Measurements from ENCODE around the gene SLC26A3. TPM values are rescaled to one million over a fixed set of nuclear protein-coding genes. Genes with fewer than 3 reads are reported as not detected.

The SLC26A3 gene
- total and polyA plus RNA-seq, 10 of the 15 experiments (the other 5 are each of a cell fraction or from before 2014, with no cell fraction given), result 0.46 TPM; not detected in 9

GRCh38 chr7:107838024-107838601, 35.1 kb upstream of the SLC26A3 start:
- BruUV-seq (replicated peaks), result no TSS peak
- Histone ChIP-seq H3K36me3 (ENCODE audit: control insufficient read depth in 2 of 2, insufficient read depth in 2 of 2, low read length in 1 of 2) (no peaks in the 10 kb centered on the region), H3K9ac (ENCODE audit: control insufficient read depth, insufficient read depth, low read length) (no peak overlapping the region), H2AFZ (ENCODE audit: control insufficient read depth, low read depth, low read length) (no peak overlapping the region), H3K4me2 (ENCODE audit: control insufficient read depth, insufficient read depth) (no peak overlapping the region), H3K4me3 (no peak overlapping the region), H3K4me1 (ENCODE audit: control insufficient read depth, insufficient read depth, low read length) (no peaks in the 10 kb centered on the region), H3K9me3 (replicated peaks; ENCODE audit: control insufficient read depth, insufficient read depth, low read length) (no peaks in the 10 kb centered on the region), H3K27ac (ENCODE audit: control insufficient read depth, insufficient read depth) (no peak overlapping the region), H4K20me1 (ENCODE audit: control insufficient read depth, insufficient read depth) (no peaks in the 10 kb centered on the region), H3K79me2 (ENCODE audit: control insufficient read depth, insufficient read depth, low read length) (no peaks in the 10 kb centered on the region), H3K27me3 (replicated peaks in 1 of 2; ENCODE audit: control insufficient read depth in 2 of 2, insufficient read depth in 2 of 2, low read length in 1 of 2) (peaks cover 0 to 1% of the 10 kb centered on the region in 2 experiments; a peak in 3 of 4 replicates)
- RAD21 ChIA-PET (ENCODE audit: unreplicated experiment), result no interaction called here
- in situ Hi-C loops (cut with MboI), result no loop called here
- no peak for DNase-seq (ENCODE audit: low read depth, low spot score)
- TF ChIP-seq PML (IDR thresholded peaks at IDR 0.05; ENCODE audit: low read length), result no peak
- no peak for TF ChIP-seq SIX5 (IDR thresholded peaks at IDR 0.05; ENCODE audit: low read depth, low read length, severe bottlenecking)
- no peak for TF ChIP-seq PBX3 (IDR thresholded peaks at IDR 0.05; ENCODE audit: insufficient replicate concordance, low read depth, low read length)
- TF ChIP-seq EP300 (IDR thresholded peaks at IDR 0.05; ENCODE audit: borderline replicate concordance in 1 of 2, control insufficient read depth in 1 of 2, low read depth in 2 of 2, low read length in 2 of 2), result no peak
- no peak for TF ChIP-seq REST (IDR thresholded peaks at IDR 0.05; ENCODE audit: low read depth, low read length)
- TF ChIP-seq CHD2 (IDR thresholded peaks at IDR 0.05; ENCODE audit: borderline replicate concordance, low read depth, low read length), result no peak
- no peak for TF ChIP-seq ESRRA (IDR thresholded peaks at IDR 0.05; ENCODE audit: low read length)
- TF ChIP-seq DPF2 (IDR thresholded peaks at IDR 0.05), result no peak
- TF ChIP-seq MYB (IDR thresholded peaks at IDR 0.05; ENCODE audit: borderline replicate concordance, low read depth, low read length), result no peak
- no peak for TF ChIP-seq CBX5 (IDR thresholded peaks at IDR 0.05; ENCODE audit: low read depth)
- no peak for TF ChIP-seq ZBTB40 (IDR thresholded peaks at IDR 0.05; ENCODE audit: borderline replicate concordance)
- no peak for TF ChIP-seq FOXM1 (IDR thresholded peaks at IDR 0.05; ENCODE audit: low read depth, low read length)
- TF ChIP-seq NR2C1 (IDR thresholded peaks at IDR 0.05), result no peak
- TF ChIP-seq MEF2A (IDR thresholded peaks at IDR 0.05; ENCODE audit: insufficient read depth, low read depth, low read length), result no peak
- TF ChIP-seq ZSCAN29 (IDR thresholded peaks at IDR 0.05), result no peak
- ATAC-seq, result no peak
- SMC1A ChIA-PET (ENCODE audit: uncharacterized antibody, unreplicated experiment), result no interaction called here
- FAIRE-seq, result no peak
- CTCF ChIA-PET, result interaction anchor here (1.6 kb wide), 1 partner anchor 178 kb away, joined by 3 read pairs; no protein-coding TSS in a partner anchor
- POLR2A ChIA-PET, result no interaction called here
- 50% methylated on average over 3 of the region's 3 CpGs for WGBS (ENCODE audit: insufficient coverage, insufficient replicate concordance, low lambda C conversion rate, missing lambda C conversion rate)
- intact Hi-C loops (cut with micrococcal nuclease; ENCODE audit: unreplicated experiment), result no loop called here

Data from GM12878 (cell line).